IPS DF 4.7 (cell line): ENCODE measurements around the gene ADAMTS17.

Experiments
- DNase-seq: peaks from one replicate; pipeline ENCODE4 v3.0.0-alpha.2; 2013; ENCODE audit warnings: low spot score; ENCODE audit errors: extremely low read depth

Gene ADAMTS17

DNA sequence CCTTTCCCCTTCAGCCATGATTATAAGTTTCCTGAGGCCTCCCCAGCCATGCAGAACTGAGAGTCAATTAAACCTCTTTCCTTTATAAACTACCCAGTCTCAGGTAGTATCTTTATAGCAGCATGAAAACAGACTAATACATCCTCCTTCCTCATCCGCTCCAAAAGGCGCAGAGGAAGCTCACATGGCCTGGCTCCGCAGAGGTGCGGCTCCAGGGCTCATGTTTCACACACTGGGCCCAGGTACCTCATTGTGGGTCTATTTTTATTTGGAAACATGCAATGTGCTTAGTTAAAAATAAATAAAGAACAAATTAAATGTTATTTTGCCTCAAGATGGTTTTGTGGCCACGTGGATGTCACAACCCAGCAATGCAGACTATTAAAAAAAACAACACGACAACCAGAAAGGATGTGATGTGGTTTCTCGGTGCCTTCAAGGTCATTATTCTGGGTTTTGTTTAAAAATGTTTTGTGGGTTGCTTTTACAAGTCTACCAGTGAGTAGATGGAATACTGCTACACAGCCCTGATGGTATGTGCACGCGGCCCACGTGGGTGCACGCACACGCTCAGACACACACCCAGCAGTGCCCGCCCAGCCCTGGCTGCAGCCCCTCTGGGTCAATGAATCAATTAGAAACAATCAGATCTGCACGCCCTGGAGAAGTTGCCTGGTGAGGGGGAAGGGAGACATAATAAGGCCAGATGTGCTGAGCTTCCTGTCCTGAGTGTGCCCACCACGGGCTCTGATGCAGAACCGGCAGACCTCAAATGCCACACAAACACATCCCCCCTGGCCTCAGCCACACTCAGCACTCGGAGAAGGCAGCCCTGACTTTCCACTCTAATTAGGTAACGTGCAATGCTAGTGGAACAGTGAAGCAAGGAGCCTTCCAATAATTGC, 140.1 kb downstream of the ADAMTS17 start:
- no peak for DNase-seq

DNA sequence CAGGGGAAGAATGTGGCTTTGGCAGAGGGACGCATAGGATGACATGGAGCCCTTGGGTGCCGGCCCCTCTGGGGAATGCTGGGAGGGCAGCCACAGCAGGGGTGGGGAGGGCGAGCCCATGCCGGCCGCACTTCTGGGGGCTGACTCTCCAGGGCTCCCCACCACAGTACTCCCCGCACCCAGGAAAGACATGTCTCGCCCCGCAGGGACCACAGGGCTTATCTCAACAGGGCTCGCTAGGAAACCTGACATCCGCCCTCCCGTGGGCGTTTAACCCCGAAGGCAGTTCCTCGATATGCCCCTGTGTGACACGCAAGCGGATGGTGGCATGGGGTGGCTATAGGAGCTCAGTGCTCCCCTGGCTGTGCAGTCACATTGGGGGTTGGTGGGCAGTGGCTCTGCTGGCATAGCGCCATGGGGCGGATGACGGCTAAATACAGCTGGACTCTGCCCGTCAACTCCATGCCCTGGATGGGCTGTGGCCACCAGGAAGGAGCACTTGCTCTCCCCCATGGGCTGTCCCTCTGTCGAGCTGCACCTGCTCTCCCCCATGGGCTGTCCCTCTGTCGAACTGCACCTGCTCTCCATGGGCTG, 141.4 kb downstream of the ADAMTS17 start:
- no peak for DNase-seq

DNA sequence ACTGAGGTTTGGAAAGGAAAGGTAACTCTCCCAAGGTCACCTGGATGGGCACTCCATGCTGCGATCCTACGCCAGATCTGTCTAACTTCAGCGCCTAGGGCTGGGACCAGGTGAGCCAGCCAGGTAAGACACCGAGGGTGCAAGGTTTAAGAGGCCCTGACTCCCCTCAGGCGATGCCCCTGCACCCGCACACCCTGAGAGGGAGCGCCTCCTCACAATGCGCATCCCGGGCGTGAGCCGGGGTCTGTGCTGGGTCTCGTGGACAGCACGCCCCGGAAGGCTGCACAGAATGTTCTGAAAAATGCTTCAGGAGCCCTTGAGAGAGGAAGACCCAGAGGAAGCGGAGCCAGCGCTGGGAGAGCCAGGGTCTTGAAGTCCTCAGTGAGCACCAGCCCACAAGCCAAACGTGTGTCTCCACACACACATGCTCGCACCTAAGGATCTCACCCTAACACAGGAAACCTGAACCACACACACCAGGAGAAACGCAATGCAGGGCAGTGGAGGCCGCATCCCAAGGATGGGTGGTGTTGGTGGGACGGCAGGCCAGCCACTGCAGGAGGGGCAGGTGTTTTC, 142.0 kb downstream of the ADAMTS17 start:
- no peak for DNase-seq

DNA sequence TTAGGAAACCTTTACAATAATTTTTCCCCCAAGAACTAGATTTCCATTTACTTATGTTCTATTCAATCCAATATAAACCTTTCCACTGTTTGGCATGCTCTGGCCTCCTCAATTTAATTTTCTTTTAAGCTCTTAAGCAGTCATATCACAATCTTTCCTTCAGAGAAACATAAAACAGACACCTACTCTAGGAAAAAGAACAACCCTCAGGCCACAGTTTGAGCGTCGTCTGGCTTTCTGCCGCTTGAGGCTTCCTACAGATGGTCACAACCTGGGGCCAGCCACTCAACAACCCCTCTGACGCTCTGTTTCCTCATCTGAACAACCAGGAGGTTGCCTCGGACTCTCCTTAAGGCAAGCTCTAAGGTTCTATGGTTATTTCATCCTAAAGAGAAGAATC, 143.3 kb downstream of the ADAMTS17 start:
- no peak for DNase-seq

DNA sequence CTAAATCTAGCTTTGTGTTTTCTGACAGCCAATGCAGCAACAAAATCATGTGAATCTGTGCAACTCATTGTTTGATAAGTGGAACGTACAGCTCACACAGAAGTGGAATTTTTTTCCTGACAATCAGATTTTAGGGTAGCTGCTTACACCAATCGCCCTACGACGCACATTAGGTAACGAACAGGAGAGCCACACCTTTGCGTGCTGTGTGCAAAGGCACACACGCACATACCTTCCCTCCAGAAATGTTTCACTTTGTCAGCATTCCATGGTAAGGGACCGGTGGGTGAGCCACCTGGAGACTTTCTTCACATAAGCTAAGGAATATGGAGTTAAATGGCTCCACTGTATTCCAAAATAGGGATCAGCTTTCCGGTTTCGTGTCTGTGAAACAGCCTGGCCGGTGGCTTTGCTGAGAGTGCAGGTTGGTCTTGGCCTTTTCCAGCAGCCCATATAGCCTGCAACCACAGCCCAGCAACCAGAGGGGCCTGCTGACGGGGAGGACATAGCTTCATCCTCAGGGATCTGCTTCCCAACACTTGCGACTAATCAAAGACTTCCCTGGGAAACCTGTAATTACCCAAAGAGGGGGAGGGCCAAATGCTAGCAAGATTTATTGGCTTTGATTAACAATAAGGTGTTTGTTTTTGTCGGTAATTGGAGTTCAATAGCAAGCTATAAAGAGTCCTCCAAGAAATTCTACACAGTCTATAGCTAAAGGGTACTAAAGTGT, 145.3 kb downstream of the ADAMTS17 start:
- no peak for DNase-seq

DNA sequence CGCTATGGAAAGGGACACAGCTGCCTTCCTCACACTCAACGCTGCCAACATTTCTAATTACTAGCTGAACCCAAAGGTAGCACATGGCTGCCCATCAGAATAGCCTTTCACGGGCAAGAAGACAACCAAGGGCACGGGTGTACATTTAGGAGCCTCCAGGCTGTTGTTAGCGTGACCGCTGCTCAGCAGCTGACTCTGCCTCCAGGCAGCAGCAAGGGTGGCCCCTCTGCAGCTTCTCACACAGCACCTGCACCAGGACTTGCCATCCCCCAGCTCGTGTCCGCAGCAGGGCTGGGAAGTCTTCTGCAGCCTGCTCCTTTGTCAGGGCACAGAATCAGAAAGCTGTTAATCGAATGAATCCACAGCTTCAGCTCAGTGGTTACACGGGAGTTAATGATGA, 146.8 kb downstream of the ADAMTS17 start:
- DNase-seq: no peak

DNA sequence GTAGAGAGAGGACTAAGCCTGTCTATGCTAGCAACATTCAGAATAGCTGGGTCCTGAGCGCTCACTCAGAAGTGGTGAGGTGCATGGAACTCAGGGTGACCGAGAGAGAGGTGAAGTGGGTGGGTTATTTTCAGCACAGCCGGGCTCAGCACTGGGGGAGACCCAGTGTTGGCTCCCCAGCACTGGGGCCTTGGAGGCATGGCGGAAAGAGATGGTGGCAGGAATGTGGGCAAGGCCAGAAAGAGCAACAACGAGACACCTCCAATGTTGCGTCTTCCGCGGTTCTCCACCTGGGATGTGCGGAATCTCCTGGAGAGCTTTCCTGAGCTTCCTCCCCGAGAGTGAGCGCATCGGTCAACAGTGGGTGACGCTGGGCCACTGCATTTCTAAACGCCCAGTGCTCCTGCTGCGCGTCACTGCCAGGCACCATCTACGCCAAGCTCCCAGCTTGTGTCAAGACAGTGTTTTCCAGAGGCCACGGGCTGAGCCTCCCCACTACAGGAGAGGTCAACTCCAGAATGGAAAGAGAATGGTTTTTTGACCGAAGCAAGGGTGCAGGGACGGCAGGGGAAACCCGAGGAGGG, 148.4 kb downstream of the ADAMTS17 start:
- no peak for DNase-seq

DNA sequence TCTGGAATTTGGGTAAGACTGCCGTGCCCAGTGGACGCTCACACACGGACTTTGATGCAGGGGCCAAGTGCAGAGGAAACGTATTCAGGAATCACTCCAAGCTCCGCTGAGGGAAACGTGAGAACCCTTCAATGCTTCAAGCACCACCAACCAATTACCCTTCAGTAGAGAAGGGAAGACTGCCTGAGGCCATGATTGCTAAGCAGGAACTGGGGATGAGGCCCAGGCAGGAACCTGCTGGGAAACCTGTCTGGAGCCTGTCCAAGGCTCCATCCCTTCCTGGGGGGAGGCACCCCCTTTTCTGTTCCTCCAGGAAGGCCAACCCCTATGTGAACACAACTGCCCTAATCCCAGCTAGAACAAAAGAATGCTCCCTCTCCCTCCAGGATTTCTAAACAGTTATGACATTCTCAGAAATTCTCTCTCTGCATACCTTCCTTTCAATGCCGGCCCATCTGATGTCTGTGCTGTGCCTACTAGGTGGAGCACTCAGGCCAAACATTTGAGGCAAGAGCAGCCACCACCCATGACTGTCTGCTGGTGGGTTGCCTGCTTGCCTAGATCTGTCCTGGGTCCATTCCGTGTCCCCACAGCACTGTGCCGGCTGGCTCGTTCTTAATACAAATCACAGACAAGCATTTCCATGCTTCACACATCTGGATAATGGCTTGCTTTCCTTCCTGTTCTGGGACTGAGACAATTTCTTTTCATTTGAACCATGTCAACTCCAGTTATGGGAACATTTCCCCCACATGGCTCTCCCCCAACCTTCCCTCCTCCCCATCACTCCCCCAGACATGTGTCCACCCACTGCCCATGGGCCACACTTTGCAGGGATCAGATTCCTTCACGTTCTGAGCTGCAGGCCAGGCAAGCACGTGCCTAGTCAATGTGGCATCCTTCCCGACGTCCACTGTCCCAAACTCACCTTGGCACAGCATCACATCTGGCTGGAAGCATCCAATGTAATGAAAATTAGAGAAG, 149.4 kb downstream of the ADAMTS17 start:
- DNase-seq: no peak

DNA sequence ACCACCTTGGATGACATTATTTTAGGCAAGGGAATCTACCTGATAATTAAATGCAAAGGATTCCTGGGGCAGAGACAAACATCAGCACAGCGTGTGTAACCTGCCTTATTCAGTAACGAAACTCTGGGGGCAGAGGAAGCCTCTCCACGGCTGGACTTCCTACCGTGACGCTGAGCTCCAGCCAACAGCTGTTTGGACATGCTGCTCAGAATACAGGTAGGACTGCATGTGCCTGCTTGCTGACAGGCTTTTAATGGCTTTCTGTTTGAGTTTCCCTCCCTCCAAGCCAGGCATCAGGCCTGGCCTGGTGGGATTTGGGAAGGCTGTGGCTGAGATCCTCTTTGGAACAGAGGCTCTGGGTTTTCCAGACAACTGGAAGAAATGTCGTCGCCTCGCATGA, 150.6 kb downstream of the ADAMTS17 start:
- DNase-seq: no peak

DNA sequence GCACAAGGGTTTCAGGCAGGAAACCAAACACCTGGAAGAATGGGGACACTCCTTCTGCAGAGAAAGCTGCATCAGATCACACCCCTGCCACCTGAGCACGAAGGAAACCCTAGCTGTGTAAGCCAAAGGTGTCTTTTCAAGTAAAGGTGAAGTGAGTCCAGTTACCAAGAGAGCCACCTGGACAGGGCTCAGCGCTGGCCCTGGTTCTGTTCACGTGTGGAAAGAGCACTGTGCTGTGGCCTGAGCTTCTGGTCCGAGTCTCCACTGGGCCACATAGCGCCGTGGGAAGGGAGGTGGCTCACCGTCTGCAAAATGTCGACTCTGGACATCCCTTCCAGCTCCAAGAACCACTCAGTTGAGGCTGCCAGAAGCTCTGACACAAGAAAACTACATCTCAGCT, 151.1 kb downstream of the ADAMTS17 start:
- DNase-seq: no peak

DNA sequence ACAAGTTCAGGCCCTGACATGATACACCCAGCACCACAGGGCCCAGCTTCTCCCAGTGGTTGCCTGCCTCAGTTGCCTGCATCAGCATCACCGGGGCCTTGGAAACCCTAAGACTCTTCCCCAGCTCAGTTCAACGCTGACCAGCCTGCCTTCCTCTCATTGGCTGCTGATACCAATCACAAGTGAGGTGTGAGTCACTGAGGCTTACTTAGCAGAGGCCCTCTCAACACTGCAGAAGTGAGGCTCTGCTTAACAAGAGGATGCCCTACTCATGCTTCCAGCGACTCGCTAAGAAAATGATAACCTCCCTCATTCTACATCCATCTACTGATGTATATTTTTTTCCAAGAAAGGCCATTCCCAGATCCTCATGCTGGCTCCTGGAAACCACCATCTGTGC, 151.9 kb downstream of the ADAMTS17 start:
- no peak for DNase-seq

DNA sequence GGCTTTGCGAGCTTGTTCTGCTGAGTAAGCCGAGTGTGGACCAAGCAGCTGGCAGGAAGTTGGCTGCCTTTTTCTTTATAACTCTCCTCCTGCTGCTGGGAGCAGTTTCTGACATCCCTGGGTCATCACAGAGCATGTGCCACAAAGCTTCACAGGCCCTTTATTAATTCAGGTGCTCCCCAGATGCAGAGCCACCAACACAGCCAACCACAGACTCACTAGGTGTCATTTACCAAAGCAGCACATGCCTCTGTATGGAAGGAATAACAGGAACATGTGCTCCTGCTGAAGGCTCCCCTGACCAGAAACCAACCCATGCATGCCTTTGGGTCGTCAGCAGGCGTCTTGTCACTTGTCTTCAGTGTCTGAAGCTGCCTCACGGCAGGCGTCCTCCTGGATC, 152.5 kb downstream of the ADAMTS17 start:
- no peak for DNase-seq

DNA sequence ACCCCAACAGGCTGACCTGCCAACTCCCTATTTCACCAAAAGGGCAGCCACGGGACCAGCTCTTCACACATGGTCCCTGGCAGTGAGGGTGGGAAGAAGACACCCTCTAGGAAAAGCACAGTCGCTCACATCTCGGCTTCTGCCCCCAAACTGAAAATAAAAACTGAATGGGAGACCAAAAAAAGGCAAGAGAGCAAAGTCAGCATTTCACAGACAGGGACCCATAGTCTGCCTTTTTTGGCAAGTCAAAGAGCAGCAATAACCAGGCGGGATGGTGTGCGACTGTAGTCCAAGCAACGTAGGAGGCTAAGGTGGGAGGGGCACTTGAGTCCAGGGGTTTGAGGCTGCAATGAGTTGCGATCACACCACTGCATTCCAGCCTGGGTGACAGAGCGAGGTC, 154.1 kb downstream of the ADAMTS17 start:
- DNase-seq: no peak

DNA sequence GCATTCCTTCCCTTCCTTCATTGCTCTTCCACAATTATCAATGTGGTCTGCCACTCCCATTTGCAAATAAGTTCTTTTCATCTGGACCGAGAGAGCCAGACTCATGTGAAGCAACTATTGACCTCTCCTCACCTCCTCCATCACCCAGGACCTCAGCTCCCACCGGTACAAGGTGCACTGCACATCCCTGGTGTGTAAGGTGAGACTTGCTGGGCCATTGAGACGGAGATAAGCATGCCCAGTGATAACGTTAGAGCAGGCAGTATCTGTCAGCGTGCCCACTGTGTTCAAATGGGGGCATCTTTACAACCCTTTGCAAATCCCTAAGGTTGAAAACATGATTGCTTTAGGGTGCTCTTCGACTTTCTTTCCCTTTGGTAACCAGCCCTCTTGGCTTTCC, 154.8 kb downstream of the ADAMTS17 start:
- no peak for DNase-seq

DNA sequence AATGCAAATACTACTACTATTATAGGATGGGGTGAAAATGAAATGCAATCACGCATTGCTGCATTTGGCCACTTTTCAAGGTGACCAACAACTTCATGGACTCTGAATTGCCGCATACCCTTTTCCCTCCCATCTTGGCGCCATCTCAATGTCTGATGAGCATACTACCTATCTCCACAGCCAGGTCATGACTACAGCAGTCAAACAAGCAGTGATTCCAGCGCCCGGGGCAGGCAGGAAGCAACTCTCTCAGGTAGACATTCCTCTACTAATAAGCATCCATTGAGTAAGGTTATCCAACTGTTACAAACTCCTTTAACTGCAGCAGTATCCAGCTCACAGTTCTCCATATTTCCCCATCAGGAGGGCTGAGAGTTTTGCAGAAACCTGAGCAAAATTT, 155.4 kb downstream of the ADAMTS17 start:
- no peak for DNase-seq

DNA sequence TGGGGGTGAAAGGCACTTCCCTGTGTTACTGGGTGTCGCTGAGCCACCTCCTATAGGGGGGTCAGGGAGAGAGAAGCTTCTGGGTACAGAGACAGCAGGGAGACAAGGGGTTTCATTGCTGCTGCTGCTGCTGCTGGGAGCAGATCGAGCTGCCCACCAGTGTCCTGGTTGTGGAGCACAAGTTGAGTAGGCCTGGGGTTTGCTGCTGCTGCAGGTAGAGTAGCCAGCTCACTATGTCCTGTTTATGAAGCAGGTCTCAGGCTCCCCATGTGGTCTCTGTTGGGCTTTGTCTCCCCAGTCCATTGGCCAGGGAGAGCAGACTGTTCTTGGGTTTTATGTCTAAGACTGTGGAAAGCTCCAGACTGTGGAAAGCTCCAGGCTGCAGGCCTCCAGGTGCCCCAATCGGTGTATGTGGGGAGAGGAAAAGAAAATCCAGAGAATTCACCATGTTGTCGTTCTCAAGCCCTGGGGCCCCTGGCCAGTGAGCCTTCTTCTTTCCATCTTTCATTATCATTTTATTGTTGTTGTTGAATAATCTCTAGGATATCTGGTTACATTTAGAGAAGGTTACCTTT, 157.8 kb downstream of the ADAMTS17 start:
- DNase-seq: no peak

DNA sequence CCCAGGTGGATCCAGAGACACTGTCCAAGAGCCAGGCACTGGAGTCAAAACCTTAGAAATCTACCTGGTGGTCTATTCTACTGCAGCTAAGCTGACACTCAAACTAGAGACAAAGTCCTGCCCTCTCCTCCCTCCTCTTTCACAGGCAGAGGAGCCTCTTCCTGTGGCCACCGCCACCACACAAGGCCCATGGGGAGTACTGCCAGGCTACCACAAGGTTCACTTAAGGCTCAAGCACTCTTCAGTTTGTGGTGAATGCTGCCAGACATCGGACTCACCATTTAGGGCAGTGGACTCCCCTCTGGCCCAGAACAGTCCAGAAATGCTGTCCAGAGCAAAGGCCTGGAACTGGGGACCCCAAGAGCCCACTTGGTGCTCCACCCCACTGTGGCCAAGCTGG, 160.9 kb downstream of the ADAMTS17 start:
- DNase-seq: no peak

DNA sequence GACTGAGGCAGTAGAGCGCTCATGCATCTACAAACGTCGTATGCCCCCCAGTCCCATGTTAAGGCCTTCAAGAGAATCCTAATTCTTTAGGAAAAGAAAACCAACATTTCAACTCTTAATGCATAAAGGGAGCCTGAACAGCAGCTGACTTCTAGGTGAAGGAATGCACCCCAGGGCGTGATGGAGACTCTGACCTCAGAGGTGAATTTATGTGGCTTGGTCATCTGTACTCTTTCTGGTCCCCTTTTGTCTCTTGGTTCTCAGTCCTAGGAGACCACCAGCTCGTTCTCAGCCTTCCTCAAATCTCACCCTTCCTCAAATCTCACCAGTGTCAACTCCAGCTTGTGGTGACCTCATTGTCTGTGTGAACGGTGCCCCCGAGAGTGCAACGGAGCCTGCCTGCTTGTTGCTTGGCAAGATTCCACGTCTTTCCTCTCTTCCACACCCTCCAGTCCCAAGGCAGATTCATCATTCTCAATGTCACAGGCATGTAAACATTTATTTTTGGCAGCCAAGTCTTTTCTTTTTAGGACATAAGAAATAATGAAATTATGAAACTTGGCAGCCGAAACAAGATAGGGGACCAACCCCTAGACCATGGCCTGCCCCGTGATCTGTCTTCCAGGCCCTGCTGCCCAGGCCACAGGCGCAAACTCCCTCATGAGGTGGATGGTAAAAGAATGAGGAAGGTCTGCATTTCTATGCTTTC, 166.2 kb downstream of the ADAMTS17 start:
- no peak for DNase-seq

DNA sequence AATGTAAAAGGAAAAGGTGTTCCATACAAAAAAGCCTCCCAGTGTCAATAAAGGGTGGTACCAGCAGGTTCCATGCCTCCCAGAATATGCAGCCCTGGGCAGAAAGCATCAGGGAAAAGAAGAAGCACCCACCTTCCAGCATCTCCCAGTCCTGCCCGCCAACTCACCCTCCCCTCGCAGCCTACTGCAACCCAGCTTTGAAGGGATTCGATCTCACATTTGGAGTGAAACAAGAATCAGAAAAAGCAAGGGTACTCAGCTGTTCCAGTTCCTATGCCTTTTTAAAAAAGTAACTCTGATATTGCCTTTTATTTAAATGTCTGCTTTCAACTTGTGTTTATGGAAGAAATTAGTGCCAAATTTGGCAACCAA, 166.9 kb downstream of the ADAMTS17 start:
- no peak for DNase-seq
